ENCODE results near the gene ETS1.

Gene ETS1

DNA sequence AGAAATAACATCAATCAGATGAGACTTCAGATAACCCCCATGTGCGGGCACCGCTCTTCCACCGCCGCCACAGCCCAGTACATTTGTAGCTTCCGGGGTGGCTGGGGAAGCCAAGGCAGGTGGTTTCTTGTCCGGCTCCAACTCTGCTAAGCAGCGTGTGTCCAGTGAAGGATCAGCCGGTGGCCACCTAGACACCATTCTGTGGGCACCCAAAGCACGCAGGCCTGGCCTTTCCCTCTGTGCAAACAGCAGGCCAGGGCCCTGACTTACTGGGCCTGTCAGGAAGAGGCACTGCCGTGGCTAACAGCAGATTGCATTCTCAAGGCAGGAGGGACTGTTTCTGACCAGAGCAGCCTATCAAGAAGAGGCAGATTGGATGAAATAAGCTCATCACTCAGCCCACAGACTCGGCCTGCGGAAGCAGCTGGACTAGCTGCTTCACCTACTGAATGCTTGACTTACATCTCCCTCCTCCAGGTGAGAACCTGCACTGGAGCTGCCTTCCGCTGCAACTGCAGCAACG lies 74.8 kb downstream of the ETS1 start:
- Histone ChIP-seq H3K9ac (ENCODE audit: low read depth in 1 of 2, low read length in 2 of 2) (peak overlapping the region; percentile 19 to 20), H3K9me3 (ENCODE audit: control insufficient read depth in 1 of 2, low read length in 2 of 2) (no peaks in the 10 kb centered on the region), H3K27me3 (ENCODE audit: control insufficient read depth in 1 of 2, insufficient read depth in 2 of 2, low read length in 2 of 2) (no peaks in the 10 kb centered on the region), H3K4me3 (ENCODE audit: low read depth in 1 of 2, low read length in 2 of 2) (peak overlapping the region; percentile 2 to 7), H3K27ac (ENCODE audit: low read depth, low read length) (no peak overlapping the region), H3K36me3 (ENCODE audit: control insufficient read depth in 1 of 2, insufficient read depth in 2 of 2, low read length in 2 of 2) (peaks cover 0 to 6% of the 10 kb centered on the region in 2 donors), H3K4me1 (ENCODE audit: control insufficient read depth in 1 of 2, insufficient read depth in 2 of 2, low read length in 2 of 2) (peaks cover 58 to 63% of the 10 kb centered on the region in 2 donors)

DNA sequence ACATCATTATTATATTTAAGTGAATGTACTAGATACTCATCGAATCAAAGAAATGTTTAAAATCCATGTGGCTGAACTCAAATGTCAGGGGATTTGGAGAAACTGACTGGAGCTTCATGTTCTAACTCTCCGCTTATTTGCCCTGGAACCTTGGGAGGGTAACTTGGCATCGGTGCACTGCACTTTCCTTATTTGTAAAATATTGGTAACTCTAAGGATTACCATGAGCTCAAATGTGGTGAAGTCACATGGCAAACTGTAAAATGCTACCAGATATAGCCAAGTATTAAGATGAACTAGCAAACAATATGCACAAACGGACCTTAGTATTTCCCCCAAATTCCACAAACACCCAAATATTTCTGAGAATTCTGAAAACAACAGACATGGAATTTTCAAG lies 75.6 kb downstream of the ETS1 start:
- Histone ChIP-seq H3K9ac (ENCODE audit: low read depth in 1 of 2, low read length in 2 of 2) (no peak overlapping the region), H3K4me3 (ENCODE audit: low read depth in 1 of 2, low read length in 2 of 2) (no peak overlapping the region), H3K4me1 (ENCODE audit: control insufficient read depth in 1 of 2, insufficient read depth in 2 of 2, low read length in 2 of 2) (peaks cover 64 to 68% of the 10 kb centered on the region in 2 donors), H3K27me3 (ENCODE audit: control insufficient read depth in 1 of 2, insufficient read depth in 2 of 2, low read length in 2 of 2) (no peaks in the 10 kb centered on the region), H3K9me3 (ENCODE audit: control insufficient read depth in 1 of 2, low read length in 2 of 2) (no peaks in the 10 kb centered on the region), H3K27ac (ENCODE audit: low read depth, low read length) (no peak overlapping the region), H3K36me3 (ENCODE audit: control insufficient read depth in 1 of 2, insufficient read depth in 2 of 2, low read length in 2 of 2) (peaks cover 0 to 6% of the 10 kb centered on the region in 2 donors)

DNA sequence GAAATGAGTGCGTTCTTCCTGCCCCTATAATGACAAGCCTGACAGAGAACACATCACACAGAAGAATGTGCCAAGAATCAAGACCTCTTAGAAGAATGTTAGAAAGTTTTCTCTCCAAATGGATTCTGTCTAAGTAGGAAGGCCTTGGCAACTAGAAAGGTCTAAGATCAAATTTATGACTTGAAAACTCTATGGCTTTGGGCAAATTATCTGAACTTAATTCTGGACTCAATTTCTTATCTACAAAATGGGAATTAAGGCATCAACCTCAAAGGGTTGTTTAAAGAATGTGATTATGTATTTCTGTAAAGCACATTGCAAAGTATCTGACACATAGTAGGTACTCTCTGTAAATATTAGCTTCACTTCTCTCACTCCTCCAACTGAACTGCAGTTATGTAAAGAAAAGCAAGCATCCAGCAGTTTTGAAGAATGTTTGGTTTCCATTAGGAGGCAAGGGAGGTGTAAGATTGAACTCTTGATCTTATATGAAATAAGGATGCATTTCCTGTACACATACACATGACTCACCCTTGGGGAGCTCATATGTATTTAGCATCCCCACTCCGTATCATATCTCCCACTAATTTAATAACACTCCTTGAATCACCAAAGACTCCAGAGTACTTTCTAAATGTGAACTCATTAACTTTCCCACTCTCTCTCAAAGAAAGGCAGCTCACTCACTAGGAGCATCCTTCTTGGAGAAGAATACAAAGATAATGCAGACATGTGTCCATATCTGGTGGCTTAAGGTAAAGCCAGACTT lies 77.6 kb downstream of the ETS1 start:
- H3K4me1 ChIP-seq (ENCODE audit: control insufficient read depth in 1 of 2, insufficient read depth in 2 of 2, low read length in 2 of 2) = peaks cover 58 to 68% of the 10 kb centered on the region in 2 donors
- no peaks in the 10 kb centered on the region for H3K9me3 ChIP-seq (ENCODE audit: control insufficient read depth in 1 of 2, low read length in 2 of 2)
- peaks cover 0 to 6% of the 10 kb centered on the region in 2 donors for H3K36me3 ChIP-seq (ENCODE audit: control insufficient read depth in 1 of 2, insufficient read depth in 2 of 2, low read length in 2 of 2)
- no peak overlapping the region for H3K27ac ChIP-seq (ENCODE audit: low read depth, low read length)
- H3K4me3 ChIP-seq (ENCODE audit: low read depth in 1 of 2, low read length in 2 of 2) = no peak overlapping the region
- H3K9ac ChIP-seq (ENCODE audit: low read depth in 1 of 2, low read length in 2 of 2) = no peak overlapping the region
- no peaks in the 10 kb centered on the region for H3K27me3 ChIP-seq (ENCODE audit: control insufficient read depth in 1 of 2, insufficient read depth in 2 of 2, low read length in 2 of 2)

DNA sequence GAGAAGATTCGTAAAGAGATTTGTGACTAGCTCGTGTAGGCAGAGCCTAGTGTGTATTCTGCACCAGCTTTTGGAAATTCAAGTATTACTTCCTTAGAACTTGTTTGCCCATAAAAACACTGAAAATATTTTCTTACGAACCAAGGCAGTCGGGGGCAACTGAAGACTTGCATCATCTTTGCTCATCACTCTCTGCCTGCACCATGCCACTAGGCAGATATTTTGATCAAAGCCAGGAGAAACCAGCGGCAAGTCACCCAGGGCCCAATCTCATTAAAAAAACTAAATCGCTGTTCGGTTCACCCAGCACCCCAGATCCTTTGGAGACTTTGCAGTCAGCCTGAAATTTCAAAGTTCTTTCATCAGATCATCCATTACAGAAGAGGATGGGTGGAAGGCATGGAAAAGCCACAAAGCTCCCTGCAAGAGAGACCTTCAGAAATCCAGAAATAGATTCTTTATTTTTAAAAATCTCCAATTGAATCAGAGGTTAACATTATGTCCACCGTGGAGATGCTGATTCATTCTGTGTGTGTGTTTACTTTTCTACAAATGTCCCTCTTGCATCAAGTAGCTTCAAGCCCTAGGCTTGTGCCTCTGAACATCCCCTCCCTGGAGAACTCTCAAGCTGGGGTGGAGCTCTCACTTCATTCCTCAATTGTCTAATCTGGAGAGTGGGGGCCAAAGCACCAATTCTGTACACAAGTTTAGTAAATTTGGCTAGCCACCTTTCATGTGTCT lies 78.4 kb downstream of the ETS1 start:
- H3K36me3 ChIP-seq (ENCODE audit: control insufficient read depth in 1 of 2, insufficient read depth in 2 of 2, low read length in 2 of 2) = peaks cover 0 to 6% of the 10 kb centered on the region in 2 donors

DNA sequence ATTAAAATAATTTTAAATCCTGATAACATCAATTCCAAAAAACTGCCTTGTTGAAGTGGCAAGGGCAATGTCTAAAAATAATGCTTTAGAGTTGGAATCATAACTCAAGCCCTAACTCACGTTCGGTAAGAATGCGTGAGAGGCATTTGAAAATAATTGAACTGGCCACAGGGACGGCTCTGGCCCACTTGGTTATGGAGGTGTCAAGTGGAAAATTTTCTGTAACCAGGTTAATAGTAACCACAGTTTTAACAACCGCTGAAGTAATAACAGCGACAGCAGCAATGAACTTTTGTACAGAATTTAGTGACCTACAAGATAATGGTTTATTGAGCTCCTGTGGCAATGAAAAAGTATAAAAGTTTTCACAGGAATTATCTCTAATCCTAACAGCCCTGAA lies 79.4 kb downstream of the ETS1 start:
- Histone ChIP-seq H3K27ac (ENCODE audit: low read depth, low read length) (no peak overlapping the region), H3K4me1 (ENCODE audit: control insufficient read depth in 1 of 2, insufficient read depth in 2 of 2, low read length in 2 of 2) (peaks cover 56 to 73% of the 10 kb centered on the region in 2 donors), H3K9ac (ENCODE audit: low read depth in 1 of 2, low read length in 2 of 2) (peak overlapping the region; percentile 46 to 63), H3K36me3 (ENCODE audit: control insufficient read depth in 1 of 2, insufficient read depth in 2 of 2, low read length in 2 of 2) (peaks cover 0 to 3% of the 10 kb centered on the region in 2 donors), H3K9me3 (ENCODE audit: control insufficient read depth in 1 of 2, low read length in 2 of 2) (no peaks in the 10 kb centered on the region), H3K4me3 (ENCODE audit: low read depth in 1 of 2, low read length in 2 of 2) (peak overlapping the region in 1 of 2 donors; percentile 61), H3K27me3 (ENCODE audit: control insufficient read depth in 1 of 2, insufficient read depth in 2 of 2, low read length in 2 of 2) (no peaks in the 10 kb centered on the region)

More for the DNA sequence above, 78.4 kb downstream of the ETS1 start:
- Histone ChIP-seq H3K9ac (ENCODE audit: low read depth in 1 of 2, low read length in 2 of 2) (no peak overlapping the region), H3K4me3 (ENCODE audit: low read depth in 1 of 2, low read length in 2 of 2) (no peak overlapping the region), H3K27ac (ENCODE audit: low read depth, low read length) (no peak overlapping the region), H3K9me3 (ENCODE audit: control insufficient read depth in 1 of 2, low read length in 2 of 2) (no peaks in the 10 kb centered on the region), H3K27me3 (ENCODE audit: control insufficient read depth in 1 of 2, insufficient read depth in 2 of 2, low read length in 2 of 2) (no peaks in the 10 kb centered on the region), H3K4me1 (ENCODE audit: control insufficient read depth in 1 of 2, insufficient read depth in 2 of 2, low read length in 2 of 2) (peaks cover 60 to 68% of the 10 kb centered on the region in 2 donors)

DNA sequence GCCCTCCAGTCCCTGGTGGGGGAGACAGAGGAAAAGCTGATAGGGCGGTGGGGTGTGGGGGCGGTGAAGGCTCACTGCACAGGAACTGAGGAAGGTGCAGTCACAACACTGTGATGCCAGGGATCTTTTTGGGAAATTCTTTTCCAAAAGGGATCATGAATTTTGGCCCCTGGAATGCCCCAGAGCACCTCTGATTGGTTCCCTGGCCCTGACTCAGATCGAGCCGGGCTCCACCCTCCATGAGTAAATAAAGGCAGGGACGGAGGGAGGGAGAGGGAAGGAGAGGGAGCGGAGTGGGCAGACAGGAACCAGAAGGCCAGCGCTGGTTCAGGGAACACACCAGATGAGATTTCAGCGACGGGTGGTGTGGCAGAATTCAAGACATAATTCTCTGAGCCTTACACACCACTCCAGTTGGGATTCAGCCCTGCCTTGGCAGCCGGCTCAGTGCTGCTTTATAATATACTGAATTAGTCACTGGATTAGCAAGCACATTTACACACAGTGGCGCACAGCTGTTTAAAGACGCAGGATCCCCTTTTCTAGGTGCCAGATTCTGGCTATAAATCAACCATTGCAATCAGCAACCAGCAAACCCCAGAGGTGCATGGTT lies 80.3 kb downstream of the ETS1 start:
- Histone ChIP-seq H3K27me3 (ENCODE audit: control insufficient read depth in 1 of 2, insufficient read depth in 2 of 2, low read length in 2 of 2) (no peaks in the 10 kb centered on the region), H3K9ac (ENCODE audit: low read depth in 1 of 2, low read length in 2 of 2) (peak overlapping the region; percentile 46 to 63), H3K4me1 (ENCODE audit: control insufficient read depth in 1 of 2, insufficient read depth in 2 of 2, low read length in 2 of 2) (peaks cover 57 to 73% of the 10 kb centered on the region in 2 donors), H3K4me3 (ENCODE audit: low read depth in 1 of 2, low read length in 2 of 2) (peak overlapping the region; percentile 50 to 61), H3K9me3 (ENCODE audit: control insufficient read depth in 1 of 2, low read length in 2 of 2) (no peaks in the 10 kb centered on the region), H3K36me3 (ENCODE audit: control insufficient read depth in 1 of 2, insufficient read depth in 2 of 2, low read length in 2 of 2) (no peaks in the 10 kb centered on the region), H3K27ac (ENCODE audit: low read depth, low read length) (peak overlapping the region; percentile 1)

DNA sequence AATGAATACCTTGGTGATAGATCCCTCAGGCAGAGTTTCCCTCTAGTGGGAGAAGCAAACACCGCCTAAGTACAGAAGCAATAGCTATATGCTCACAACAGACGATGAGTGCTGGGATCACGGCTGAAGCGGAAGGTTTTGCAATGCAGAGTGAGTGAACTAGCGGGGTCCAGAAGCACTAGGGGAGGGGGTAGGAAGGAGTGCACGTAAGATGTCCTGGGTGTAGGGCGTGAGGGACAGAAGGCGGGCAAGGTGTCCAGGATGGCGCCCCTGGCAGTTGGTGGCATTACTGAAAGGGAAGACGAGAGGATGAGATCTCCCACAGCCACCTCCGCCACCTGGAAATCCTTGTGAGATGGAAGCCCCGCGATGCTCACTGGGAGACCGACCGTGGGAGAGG lies 81.0 kb downstream of the ETS1 start:
- H3K27me3 ChIP-seq (ENCODE audit: control insufficient read depth in 1 of 2, insufficient read depth in 2 of 2, low read length in 2 of 2) = no peaks in the 10 kb centered on the region
- H3K36me3 ChIP-seq (ENCODE audit: control insufficient read depth in 1 of 2, insufficient read depth in 2 of 2, low read length in 2 of 2) = no peaks in the 10 kb centered on the region
- peak overlapping the region; percentile 25 to 50 for H3K4me3 ChIP-seq (ENCODE audit: low read depth in 1 of 2, low read length in 2 of 2)

DNA sequence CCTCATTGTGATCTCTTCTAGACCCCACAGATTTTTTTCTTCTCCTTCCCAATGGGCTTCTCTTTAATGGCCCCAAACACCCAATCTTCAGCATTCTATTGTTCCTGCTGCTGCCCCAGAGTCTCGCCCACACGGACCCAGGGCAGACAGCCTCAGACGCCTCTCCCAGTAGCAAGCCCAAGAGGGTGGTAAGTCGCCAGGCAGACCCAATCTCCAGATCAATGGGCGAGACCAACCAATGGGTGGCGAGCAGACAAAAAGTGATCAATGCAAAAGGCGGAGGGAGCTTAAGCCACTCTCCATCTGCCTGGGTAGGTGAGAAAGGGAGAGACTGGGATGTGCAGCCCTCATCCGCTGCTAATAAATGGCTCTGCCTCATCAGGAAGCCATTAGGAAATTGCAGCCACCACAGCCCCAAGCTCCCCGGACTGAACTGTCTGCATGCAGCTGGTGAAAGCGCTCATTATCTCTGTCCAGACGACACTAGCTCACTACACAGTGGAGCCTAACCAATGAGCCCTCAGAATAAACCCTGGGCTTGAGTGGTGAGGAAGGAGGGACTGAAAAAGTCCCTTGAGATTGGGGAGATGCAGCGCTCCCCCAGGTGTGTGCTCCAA lies 81.8 kb downstream of the ETS1 start:
- Histone ChIP-seq H3K27me3 (ENCODE audit: control insufficient read depth in 1 of 2, insufficient read depth in 2 of 2, low read length in 2 of 2) (no peaks in the 10 kb centered on the region), H3K4me3 (ENCODE audit: low read depth in 1 of 2, low read length in 2 of 2) (peak overlapping the region in 1 of 2 donors; percentile 8), H3K4me1 (ENCODE audit: control insufficient read depth in 1 of 2, insufficient read depth in 2 of 2, low read length in 2 of 2) (peaks cover 62 to 82% of the 10 kb centered on the region in 2 donors), H3K9ac (ENCODE audit: low read depth in 1 of 2, low read length in 2 of 2) (no peak overlapping the region), H3K27ac (ENCODE audit: low read depth, low read length) (no peak overlapping the region), H3K36me3 (ENCODE audit: control insufficient read depth in 1 of 2, insufficient read depth in 2 of 2, low read length in 2 of 2) (no peaks in the 10 kb centered on the region), H3K9me3 (ENCODE audit: control insufficient read depth in 1 of 2, low read length in 2 of 2) (no peaks in the 10 kb centered on the region)

More for the DNA sequence above, 81.0 kb downstream of the ETS1 start:
- no peak overlapping the region for H3K27ac ChIP-seq (ENCODE audit: low read depth, low read length)
- no peak overlapping the region for H3K9ac ChIP-seq (ENCODE audit: low read depth in 1 of 2, low read length in 2 of 2)
- H3K4me1 ChIP-seq (ENCODE audit: control insufficient read depth in 1 of 2, insufficient read depth in 2 of 2, low read length in 2 of 2) = peaks cover 62 to 79% of the 10 kb centered on the region in 2 donors
- no peaks in the 10 kb centered on the region for H3K9me3 ChIP-seq (ENCODE audit: control insufficient read depth in 1 of 2, low read length in 2 of 2)

DNA sequence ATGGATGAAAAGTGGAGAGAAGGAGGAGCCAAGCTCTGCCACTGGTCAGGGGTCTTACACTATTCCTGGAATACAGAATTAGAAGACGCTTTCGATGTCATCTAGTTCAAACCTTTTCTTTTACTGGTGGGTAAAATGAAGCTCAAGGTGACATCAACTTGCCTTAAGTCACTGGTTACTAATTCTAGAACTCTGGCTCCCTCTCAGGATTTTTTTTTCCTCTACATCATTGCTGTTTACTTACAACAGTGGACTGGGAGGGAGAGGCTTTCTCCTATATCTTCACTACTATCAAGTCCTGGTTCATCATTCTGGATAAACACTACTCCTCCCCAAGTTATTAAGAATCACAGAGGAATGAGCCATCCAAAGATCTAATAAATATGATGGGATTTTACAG lies 82.9 kb downstream of the ETS1 start:
- H3K4me3 ChIP-seq (ENCODE audit: low read depth in 1 of 2, low read length in 2 of 2) = no peak overlapping the region
- no peaks in the 10 kb centered on the region for H3K27me3 ChIP-seq (ENCODE audit: control insufficient read depth in 1 of 2, insufficient read depth in 2 of 2, low read length in 2 of 2)
- no peaks in the 10 kb centered on the region for H3K9me3 ChIP-seq (ENCODE audit: control insufficient read depth in 1 of 2, low read length in 2 of 2)
- H3K36me3 ChIP-seq (ENCODE audit: control insufficient read depth in 1 of 2, insufficient read depth in 2 of 2, low read length in 2 of 2) = no peaks in the 10 kb centered on the region
- no peak overlapping the region for H3K9ac ChIP-seq (ENCODE audit: low read depth in 1 of 2, low read length in 2 of 2)
- no peak overlapping the region for H3K27ac ChIP-seq (ENCODE audit: low read depth, low read length)
- peaks cover 54 to 80% of the 10 kb centered on the region in 2 donors for H3K4me1 ChIP-seq (ENCODE audit: control insufficient read depth in 1 of 2, insufficient read depth in 2 of 2, low read length in 2 of 2)
